ENCODE measurements around the gene TRPM2. TPM values are rescaled to one million over a fixed set of nuclear protein-coding genes. Genes with fewer than 3 reads are reported as not detected.

The TRPM2 gene
- total and polyA plus RNA-seq, 2 donors (not counting 3 experiments of a cell fraction or from before 2014, with no cell fraction given), result not detected

- H3K9me1 ChIP-seq (replicated peaks; ENCODE audit: control insufficient read depth, extremely low read depth, insufficient read depth, low read length), result no peaks in the 10 kb centered on the region
- FAIRE-seq (no peak), DNase-seq (ENCODE audit: low read depth, low spot score) (no peak)
- intact Hi-C loops (cut with micrococcal nuclease), result no loop called here
- no peak overlapping the region for H3K4me3 ChIP-seq (replicated peaks in 1 of 3; ENCODE audit: insufficient read depth in 1 of 3, low read depth in 1 of 3, low read length in 3 of 3)
- H3K79me2 ChIP-seq (ENCODE audit: control insufficient read depth, insufficient read depth, low read length), result no peaks in the 10 kb centered on the region
- TF ChIP-seq FOS (IDR thresholded peaks at IDR 0.05; ENCODE audit: borderline replicate concordance, insufficient read depth, low read length), result no peak
- TF ChIP-seq CTCF (IDR thresholded peaks at IDR 0.05; ENCODE audit: extremely low read depth in 1 of 2, insufficient read depth in 1 of 2, low read depth in 1 of 2, low read length in 2 of 2), result no peak
- TF ChIP-seq EZH2 (IDR thresholded peaks at IDR 0.05; ENCODE audit: borderline replicate concordance, low read depth, low read length, severe bottlenecking), result no peak
- no peak for TF ChIP-seq MYC (IDR thresholded peaks at IDR 0.05; ENCODE audit: low read depth, low read length)
- TF ChIP-seq POLR2A (IDR thresholded peaks at IDR 0.05; ENCODE audit: low read depth, low read length), result no peak
- TF ChIP-seq GATA2 (IDR thresholded peaks at IDR 0.05; ENCODE audit: insufficient read depth, insufficient read length, low read depth, low read length), result no peak
- TF ChIP-seq JUN (IDR thresholded peaks at IDR 0.05; ENCODE audit: borderline replicate concordance, insufficient read depth, insufficient read length, low read depth), result no peak
- no peak for TF ChIP-seq POLR2AphosphoS5 (IDR thresholded peaks at IDR 0.05; ENCODE audit: insufficient read depth, low read depth, low read length)
- TF ChIP-seq, protein P1, sequence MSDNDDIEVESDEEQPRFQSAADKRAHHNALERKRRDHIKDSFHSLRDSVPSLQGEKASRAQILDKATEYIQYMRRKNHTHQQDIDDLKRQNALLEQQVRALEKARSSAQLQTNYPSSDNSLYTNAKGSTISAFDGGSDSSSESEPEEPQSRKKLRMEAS (IDR thresholded peaks at IDR 0.05; ENCODE audit: insufficient read depth, insufficient read length), result no peak
- POLR2A ChIA-PET, result no interaction called here
- no peak overlapping the region for H2AFZ ChIP-seq (ENCODE audit: low read depth, low read length)
- no peak overlapping the region for H3K27ac ChIP-seq (ENCODE audit: insufficient read depth, low read depth, low read length)
- no peaks in the 10 kb centered on the region for H4K20me1 ChIP-seq (replicated peaks; ENCODE audit: control insufficient read depth, extremely low read depth, insufficient read depth, low read length)
- H3K36me3 ChIP-seq (ENCODE audit: control insufficient read depth in 2 of 2, extremely low read depth in 1 of 2, insufficient read depth in 2 of 2, low read length in 2 of 2), result no peaks in the 10 kb centered on the region
- H3K4me2 ChIP-seq (ENCODE audit: insufficient read depth, low read length), result no peak overlapping the region
- CTCF ChIA-PET, result interaction anchor here (1.4 kb wide), 1 partner anchor 25 kb away, joined by 3 read pairs; no protein-coding TSS in a partner anchor
- H3K27me3 ChIP-seq (ENCODE audit: control insufficient read depth in 2 of 2, insufficient read depth in 2 of 2, low read length in 2 of 2), result no peaks in the 10 kb centered on the region
- BruUV-seq (replicated peaks), result no TSS peak
- dilution Hi-C loops (cut with MboI; ENCODE audit: extremely low pct_ligation_motif_present, low sequenced_read_pairs), result no loop called here
- no peaks in the 10 kb centered on the region for H3K4me1 ChIP-seq (ENCODE audit: control insufficient read depth, extremely low read depth, insufficient read depth, low read length)
- H3K9me3 ChIP-seq (replicated peaks; ENCODE audit: control insufficient read depth, insufficient read depth, low read length), result no peaks in the 10 kb centered on the region
- H3K9ac ChIP-seq (replicated peaks; ENCODE audit: extremely low read depth, insufficient read depth, low read length), result no peak overlapping the region
Observed at GRCh38 chr21:44368711-44369446, 15.5 kb downstream of the TRPM2 start.

All from endothelial cell of umbilical vein (primary cell).